ENCODE results near the gene OAF. TPM values are rescaled to one million over a fixed set of nuclear protein-coding genes. Genes with fewer than 3 reads are reported as not detected.

Gene OAF
- total RNA-seq, 1 experiment from 2014 or later = 105 TPM

DNA sequence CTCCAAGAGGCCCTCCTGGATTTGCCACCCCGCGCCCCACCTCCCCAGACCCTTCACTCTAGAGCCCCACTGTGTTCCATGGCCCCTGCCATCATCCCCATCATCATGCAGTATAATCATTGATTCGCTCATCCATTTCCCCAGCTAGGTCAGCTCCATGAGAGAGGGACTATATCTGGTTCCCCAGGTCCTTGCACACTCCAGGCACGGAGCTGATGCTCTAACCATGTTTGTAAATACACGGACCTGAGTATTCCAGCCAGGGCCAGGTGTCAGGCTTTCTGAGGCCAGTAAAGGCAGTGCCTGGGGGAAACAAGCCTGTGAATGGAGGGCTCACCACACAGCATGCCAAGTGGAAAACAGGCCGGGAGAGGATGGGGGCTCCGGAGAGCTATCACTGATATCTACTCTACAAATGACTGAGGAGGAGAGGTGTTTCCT, 27.1 kb upstream of the OAF start:
- no peak for DNase-seq (ENCODE audit: low read depth)

DNA sequence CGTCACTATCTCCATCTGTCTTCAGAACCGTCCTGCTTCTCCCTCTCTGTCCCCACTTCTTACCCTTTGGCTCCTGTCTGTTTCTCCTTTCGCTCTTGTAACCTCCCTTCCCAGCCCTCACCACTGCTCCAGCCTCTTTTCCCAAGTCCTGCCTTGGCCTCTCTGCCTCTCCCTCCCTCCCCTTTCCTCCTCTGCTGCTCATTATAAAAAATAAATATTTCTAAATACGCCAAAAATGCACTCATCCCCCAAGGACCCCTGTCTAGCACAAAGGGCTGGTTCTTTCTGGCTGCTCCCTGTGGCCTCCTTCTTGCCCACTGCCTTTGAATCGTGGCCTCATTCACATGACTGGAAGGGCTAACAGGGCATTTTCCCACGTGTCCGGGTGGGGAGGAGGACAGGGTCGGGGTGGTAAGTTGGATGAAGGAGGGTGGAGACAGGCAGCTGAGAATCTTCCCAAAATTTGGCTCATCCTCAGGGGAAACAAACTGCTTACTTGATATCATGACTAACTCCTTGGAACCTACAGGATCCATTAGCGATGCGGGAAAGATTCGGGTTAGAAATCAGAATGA, 26.4 kb upstream of the OAF start:
- no peak for DNase-seq (ENCODE audit: low read depth)

- peak; percentile 25 for DNase-seq (ENCODE audit: low read depth)
These were observed 25.7 kb upstream of the OAF start for GRCh38 chr11:120184946-120185705.

DNA sequence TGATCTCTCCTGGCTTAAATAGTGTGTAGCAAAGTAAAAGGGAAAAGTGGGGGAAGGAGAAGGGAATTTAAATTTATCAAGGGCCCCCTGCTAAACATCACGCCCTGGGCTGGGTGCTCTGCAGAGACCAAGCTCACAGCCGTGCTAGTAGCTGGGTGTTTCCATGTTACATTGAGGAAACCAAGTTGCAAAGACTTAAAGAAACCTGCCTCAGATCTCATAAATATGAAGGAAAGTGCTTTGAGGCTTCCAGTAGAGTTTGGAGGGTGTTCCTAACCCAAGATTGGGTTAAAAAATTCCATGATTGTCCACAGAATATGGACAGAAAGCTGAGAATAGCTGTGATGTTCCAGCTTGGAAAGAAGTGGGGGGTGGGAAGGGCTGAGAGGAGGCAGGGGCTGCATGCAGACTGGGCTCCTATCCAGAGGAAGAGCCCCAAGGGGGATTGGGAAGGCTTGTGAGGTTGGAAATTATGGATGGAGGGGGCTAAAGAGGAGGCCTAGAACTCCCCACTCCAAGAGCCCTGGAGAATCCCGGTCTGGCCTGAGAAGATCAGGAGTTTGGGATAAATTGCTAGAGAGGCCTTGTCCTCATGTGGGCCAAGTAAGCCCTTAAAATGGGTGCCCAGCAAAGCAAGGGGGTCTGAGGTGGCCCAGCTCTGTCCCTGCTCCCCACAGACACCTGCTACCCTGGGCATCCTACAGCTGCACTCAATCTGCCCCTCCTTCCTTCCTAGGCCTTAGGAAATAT, 25.0 kb upstream of the OAF start:
- no peak for DNase-seq (ENCODE audit: low read depth)

DNA sequence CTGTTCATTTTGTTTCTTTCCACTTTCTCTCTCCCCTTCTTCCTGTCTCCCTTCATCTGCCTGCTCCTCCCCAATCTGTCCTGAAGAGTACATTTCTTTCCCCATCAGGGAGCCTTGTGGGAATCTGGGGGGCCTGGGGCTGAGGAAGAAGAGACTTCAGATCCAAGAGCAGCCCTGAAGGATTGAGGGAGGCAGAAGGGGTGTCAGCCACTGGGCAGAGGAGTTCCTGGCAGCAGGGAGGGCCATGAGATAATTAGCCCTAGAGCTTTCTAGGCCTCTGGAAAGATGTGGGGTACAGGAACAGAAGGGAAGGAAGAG, 24.4 kb upstream of the OAF start:
- no peak for DNase-seq (ENCODE audit: low read depth)

DNA sequence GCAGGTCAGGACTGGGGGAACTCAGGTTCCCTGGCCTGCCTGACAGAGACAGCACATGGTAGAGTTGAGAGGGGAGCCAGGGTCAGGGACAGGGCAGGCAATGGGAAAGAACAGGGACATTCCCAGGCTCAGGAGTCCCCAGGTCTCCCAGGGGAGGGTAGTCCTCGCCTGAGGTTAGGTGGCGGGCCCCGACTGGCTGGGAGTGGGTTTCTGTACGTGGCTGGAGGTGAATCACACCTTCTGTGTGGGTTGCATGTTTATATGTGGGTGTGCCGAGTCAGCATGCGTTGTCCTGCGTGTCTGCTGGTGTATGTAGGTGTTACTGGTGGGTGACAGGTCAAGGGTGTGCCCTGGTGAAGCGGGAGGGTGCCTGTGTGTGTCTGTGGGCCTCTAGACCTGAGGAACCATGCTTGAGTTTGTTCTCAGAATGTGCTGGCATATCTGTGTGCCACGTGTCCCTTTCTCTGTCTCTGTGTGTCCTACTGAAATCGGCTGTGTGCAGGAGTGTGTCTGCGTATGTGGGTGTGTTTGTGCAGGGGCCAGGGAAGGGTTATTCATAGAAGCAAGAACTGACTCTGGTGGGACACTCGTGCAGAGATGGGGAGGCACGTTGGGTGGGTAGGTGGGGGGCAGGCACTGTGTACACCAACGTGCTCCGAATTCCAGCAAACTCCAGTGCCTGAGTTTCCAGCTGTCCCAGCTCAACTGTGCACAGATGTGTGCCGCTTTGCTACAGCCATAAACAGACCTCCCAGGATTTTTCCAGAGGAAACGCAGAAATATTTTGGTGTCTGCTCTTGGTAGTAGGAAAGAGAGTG, 23.8 kb upstream of the OAF start:
- DNase-seq (ENCODE audit: low read depth) = no peak

DNA sequence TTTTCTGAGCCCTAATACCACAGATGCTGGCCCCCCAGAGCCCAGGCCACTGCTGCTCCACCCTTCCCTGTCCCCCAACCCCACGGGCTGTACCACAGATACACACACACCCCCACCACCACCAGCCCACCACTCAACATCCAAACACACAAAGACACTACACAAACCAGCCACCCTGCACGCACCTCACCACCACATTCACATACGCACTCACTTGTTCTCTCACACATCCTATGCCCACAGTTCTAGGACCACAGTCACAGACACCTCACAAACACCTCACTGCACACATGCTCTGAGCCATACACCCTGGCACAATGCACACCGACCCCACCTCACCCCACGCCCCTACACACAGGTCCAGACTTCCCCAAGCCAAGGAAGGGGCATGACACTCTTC, 22.5 kb upstream of the OAF start:
- no peak for DNase-seq (ENCODE audit: low read depth)

GRCh38 chr11:120188811-120189455, 21.9 kb upstream of the OAF start:
- DNase-seq (ENCODE audit: low read depth) = no peak

DNA sequence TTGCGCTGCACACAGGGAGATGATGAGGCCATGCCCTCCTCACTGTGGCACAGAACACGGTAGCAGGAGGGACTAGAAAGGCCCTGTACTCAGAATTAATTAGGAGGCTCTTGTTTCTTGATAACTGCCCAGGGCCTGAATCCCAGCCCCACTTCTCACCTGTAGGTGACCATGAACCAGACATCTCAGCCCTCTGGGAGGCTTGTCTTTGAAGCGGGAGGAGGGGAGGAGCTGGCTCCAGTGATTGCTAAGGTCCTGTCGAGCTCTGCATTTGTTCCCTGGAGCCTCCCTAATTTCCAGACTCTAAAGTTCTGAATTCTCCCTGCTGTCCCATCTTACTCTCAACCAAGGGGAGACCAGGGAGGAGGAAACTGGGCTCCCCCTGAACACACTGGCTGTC, 19.8 kb upstream of the OAF start:
- no peak for DNase-seq (ENCODE audit: low read depth)

- no peak for DNase-seq (ENCODE audit: low read depth)
These were observed 17.8 kb upstream of the OAF start for GRCh38 chr11:120192831-120193625.

DNA sequence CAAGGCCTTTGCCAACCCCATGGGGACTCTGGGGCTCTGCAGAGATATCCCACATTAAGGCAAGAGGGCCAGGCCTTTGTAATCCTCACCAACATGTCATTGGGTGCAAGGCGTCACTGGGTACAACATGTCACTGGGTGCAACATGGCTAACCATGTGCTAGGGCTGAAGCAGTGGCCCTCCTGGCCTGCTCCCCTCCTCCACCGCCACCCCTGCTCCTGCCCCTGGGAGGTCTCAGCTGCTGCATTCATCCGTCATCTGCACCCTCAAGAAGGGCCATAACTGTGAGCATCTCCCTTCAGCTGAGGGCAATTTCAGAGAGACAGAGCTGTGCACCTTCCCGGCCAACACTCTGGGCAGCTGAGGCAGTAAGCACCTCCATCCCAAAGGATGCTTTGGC, 16.7 kb upstream of the OAF start:
- DNase-seq (ENCODE audit: low read depth) = no peak

- no peak for DNase-seq (ENCODE audit: low read depth)
These were observed 15.1 kb upstream of the OAF start for GRCh38 chr11:120195601-120196320.

- DNase-seq (ENCODE audit: low read depth) = no peak
These were observed 14.0 kb upstream of the OAF start for GRCh38 chr11:120196826-120197225.

- peak; percentile 14 for DNase-seq (ENCODE audit: low read depth)
These were observed 13.5 kb upstream of the OAF start for GRCh38 chr11:120197251-120197891.

DNA sequence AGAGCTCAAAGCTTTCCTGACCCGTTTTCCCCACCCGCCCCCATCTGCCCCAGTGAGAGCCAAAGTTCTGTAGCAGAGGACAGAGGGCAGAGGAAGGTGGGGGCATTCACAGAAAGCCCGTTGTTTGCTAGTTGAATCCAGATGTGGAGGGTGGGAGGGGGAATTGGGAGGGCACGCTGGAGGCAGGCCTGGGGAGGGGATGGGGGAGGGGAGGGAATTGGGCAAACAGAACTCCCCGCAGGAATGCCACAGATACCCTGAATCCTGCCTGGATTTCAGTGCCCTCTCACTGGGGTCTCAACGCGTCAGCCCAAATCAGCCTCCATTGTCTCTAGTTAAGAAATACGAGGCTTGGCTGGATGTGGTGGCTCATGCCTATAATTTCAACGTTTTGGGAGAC, 12.9 kb upstream of the OAF start:
- DNase-seq (ENCODE audit: low read depth) = no peak

DNA sequence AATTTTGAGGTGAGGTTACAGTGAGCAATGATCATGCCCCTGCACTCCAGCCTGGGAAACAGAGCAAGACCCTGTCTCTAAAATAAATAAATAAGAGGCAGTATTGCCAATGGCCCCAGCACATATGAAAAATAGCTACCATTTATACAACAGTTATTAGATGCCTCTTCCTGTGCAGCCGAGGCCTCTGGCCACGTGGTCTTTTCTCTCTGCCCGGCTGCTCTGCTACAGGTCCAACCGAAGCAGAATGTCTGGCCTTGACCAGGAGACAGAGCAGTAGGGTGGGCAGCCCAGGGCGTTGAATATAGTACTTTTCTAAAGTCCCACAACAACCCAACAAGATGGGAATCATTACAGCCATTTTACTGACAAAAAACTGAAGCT, 12.4 kb upstream of the OAF start:
- DNase-seq (ENCODE audit: low read depth) = no peak

- no peak for DNase-seq (ENCODE audit: low read depth)
These were observed 11.9 kb upstream of the OAF start for GRCh38 chr11:120198787-120199469.

- DNase-seq (ENCODE audit: low read depth) = no peak
These were observed 11.2 kb upstream of the OAF start for GRCh38 chr11:120199613-120200012.

GRCh38 chr11:120200677-120201076, 10.2 kb upstream of the OAF start:
- peak; percentile 30 for DNase-seq (ENCODE audit: low read depth)

Data from M059J (cell line).